Skeletal muscle tissue (tissue), 4 donors: ENCODE data around the gene DYSF. TPM values are rescaled to one million over a fixed set of nuclear protein-coding genes. Genes with fewer than 3 reads are reported as not detected.
"Not testable (repeated sequence)": the region's sequence is repeated elsewhere in the genome, so short reads cannot be mapped to it uniquely, and the experiment has no call there.

Source experiments
- H3K27ac ChIP-seq: one replicate; pipeline ENCODE4 v1.7.0; 2013; ENCODE audit warnings: mild to moderate bottlenecking, low read depth, low read length, inconsistent platforms
- H3K27me3 ChIP-seq, 3 donors: one replicate each; pipeline ENCODE4 v1.7.0; 2013; ENCODE audit warnings: low read length in 3 of 3; ENCODE audit not compliant: control insufficient read depth in 3 of 3, insufficient read depth in 3 of 3
- H3K36me3 ChIP-seq, 3 donors: one replicate each; pipeline ENCODE4 v1.7.0; 2013; ENCODE audit warnings: low read length in 3 of 3; ENCODE audit not compliant: control insufficient read depth in 3 of 3, insufficient read depth in 3 of 3
- H3K4me1 ChIP-seq, 3 donors: one replicate each; pipeline ENCODE4 v1.7.0; 2013; ENCODE audit warnings: low read length in 3 of 3, mild to moderate bottlenecking in 3 of 3; ENCODE audit not compliant: control insufficient read depth in 3 of 3, insufficient read depth in 3 of 3
- H3K4me3 ChIP-seq, 3 donors: one replicate each; pipeline ENCODE4 v1.7.0; 2013; ENCODE audit warnings: low read length in 3 of 3
- H3K9ac ChIP-seq, 3 donors: one replicate each; pipeline ENCODE4 v1.7.0; 2013; ENCODE audit warnings: low read length in 3 of 3, mild to moderate bottlenecking in 3 of 3, moderate library complexity in 2 of 3, low read depth in 1 of 3
- H3K9me3 ChIP-seq, 3 donors: one replicate each; pipeline ENCODE4 v1.7.0; 2013; ENCODE audit warnings: low read length in 3 of 3; ENCODE audit not compliant: control insufficient read depth in 3 of 3
- total RNA-seq: library from RNA; depleted of rRNA; stranded (reverse); fragments of >200 nt; gene quantifications from one replicate; pipeline ENCODE4 v1.2.3, GENCODE V29; 2014
- donor health status: Osteomylitis.

Gene DYSF
- total RNA-seq: 88.7 TPM

DNA sequence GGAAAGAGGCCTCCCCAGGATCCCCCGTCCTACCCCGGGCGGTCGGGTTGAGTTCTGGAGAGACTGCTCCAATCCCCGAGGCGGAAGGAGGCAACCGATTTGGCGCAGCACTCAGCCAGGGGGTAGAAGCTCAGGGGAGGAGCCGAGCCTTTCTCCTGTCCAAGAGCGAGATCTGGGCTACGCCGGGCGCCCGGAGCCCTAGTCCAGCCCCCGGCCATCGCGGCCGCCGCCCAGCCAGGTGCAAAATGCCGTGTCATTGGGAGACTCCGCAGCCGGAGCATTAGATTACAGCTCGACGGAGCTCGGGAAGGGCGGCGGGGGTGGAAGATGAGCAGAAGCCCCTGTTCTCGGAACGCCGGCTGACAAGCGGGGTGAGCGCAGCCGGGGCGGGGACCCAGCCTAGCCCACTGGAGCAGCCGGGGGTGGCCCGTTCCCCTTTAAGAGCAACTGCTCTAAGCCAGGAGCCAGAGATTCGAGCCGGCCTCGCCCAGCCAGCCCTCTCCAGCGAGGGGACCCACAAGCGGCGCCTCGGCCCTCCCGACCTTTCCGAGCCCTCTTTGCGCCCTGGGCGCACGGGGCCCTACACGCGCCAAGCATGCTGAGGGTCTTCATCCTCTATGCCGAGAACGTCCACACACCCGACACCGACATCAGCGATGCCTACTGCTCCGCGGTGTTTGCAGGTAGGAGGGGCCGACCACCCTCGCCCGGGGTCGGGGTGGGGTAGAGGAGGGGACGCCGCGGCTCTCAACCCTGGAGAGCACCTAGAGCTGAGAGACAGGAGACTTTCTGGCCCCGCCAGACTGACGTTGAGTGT lies at the start of gene DYSF:
DYSF (plus strand) TSS at position 158 of the 817 bp plus-strand sequence.
- Histone ChIP-seq H3K9ac (peak within 1 kb of the TSS; percentile 73 to 93 (median 91)), H3K4me1 (peaks cover 66 to 82% (median 69%) of the 10 kb centered on the region in 3 donors)

DNA sequence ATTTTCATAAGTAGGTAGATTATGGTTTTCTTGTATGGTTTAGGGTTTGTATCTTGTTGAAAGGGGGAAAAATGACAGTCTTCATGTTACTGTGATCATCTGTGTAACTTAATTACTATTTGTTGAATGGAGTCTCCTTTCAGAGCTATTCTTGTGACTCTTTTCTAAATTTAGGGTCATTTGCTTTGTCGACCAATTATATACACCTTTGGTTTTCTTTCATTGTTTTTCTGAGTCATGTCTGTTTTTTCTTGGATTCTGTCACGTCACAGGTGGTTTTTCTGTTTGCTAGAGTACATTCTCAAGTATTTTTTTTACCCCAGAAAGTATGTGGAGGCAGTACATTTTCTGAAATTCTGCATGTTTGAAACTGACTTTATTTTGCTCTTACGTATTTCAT lies 43.8 kb upstream of the DYSF start:
- H3K27me3 ChIP-seq: no peaks in the 10 kb centered on the region
- no peak overlapping the region for H3K27ac ChIP-seq
- no peak overlapping the region for H3K9ac ChIP-seq
- no peak overlapping the region for H3K4me3 ChIP-seq
- H3K36me3 ChIP-seq: peaks cover 14 to 40% (median 34%) of the 10 kb centered on the region in 3 donors
- no peaks in the 10 kb centered on the region for H3K4me1 ChIP-seq
- no peaks in the 10 kb centered on the region for H3K9me3 ChIP-seq

More for the DNA sequence above, at the start of gene DYSF:
- Histone ChIP-seq H3K27me3 (no peaks in the 10 kb centered on the region), H3K36me3 (peaks cover 2 to 8% (median 2%) of the 10 kb centered on the region in 3 donors), H3K27ac (peak within 1 kb of the TSS; percentile 94), H3K9me3 (no peaks in the 10 kb centered on the region), H3K4me3 (peak within 1 kb of the TSS; percentile 67 to 91 (median 77))

DNA sequence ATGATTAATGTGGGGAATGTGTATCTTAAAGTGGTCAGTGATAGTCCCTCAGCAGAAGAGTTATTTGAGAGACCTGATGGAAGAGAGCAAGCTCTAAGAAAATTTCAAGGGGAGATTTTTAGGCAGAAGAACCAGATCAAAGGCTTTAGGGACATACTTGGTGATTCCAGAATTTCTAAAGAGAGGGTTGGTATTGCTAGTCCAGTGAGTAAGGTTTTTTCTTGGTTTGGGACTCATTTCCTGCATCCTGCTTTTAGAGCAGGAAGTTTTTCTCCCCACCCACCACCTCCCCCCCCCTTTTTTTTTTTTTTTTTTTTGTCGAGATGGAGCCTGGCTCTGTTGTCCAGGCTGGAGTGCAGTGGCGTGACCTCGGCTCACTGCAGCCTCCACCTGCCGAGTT lies 42.7 kb upstream of the DYSF start:
- no peaks in the 10 kb centered on the region for H3K27me3 ChIP-seq
- H3K4me3 ChIP-seq: no peak overlapping the region
- H3K9me3 ChIP-seq: no peaks in the 10 kb centered on the region
- no peak overlapping the region for H3K9ac ChIP-seq
- H3K4me1 ChIP-seq: no peaks in the 10 kb centered on the region
- H3K27ac ChIP-seq: no peak overlapping the region
- peaks cover 9 to 32% (median 29%) of the 10 kb centered on the region in 3 donors for H3K36me3 ChIP-seq

DNA sequence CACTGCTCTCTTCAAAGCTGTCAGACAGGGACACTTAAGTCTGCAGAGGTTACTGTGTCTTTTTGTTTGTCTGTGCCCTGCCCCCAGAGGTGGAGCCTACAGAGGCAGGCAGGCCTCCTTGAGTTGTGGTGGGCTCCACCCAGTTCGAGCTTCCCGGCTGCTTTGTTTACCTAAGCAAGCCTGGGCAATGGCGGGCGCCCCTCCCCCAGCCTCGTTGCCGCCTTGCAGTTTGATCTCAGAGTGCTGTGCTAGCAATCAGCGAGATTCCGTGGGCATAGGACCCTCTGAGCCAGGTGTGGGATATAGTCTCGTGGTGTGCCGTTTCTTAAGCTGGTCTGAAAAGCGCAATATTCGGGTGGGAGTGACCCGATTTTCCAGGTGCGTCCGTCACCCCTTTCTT lies 36.5 kb upstream of the DYSF start:
- not testable (repeated sequence) for H3K36me3 ChIP-seq, H3K9ac ChIP-seq, H3K27ac ChIP-seq, H3K4me1 ChIP-seq, H3K4me3 ChIP-seq, H3K9me3 ChIP-seq, H3K27me3 ChIP-seq

DNA sequence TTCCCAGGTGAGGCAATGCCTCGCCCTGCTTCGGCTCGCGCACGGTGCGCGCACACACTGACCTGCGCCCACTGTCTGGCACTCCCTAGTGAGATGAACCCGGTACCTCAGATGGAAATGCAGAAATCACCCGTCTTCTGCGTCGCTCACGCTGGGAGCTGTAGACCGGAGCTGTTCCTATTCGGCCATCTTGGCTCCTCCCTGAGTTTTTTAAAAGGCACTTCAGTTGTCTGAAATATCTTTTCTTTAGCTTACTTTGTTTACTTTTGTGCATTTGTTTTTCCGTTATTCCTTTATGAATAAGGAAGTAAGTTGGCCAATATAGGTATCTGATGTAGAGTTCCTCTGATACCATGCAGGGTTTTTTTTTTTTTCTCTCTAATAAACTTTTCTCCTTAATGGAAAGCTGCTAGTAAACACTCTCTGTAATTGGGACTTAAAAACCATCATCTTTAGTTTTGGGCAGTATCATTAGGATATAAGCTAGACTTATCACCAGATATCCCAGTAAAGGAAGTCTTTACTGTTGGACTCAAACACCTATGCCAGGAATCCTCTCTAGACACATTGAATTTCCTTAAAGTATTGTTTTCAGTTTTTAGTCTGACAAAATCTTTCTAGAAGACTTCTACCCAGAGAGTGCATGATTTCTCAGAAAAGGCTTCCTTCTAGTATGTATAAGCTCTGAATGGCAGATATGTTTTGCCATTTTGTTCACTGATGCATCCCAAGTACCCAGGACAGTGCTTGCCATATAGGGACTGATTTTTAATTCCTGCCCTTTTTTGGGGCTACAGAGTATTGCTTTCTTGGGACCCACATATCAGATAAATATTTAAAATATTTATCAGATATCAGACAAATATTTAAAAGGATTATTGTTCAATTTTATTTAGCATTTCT lies 35.8 kb upstream of the DYSF start:
- Histone ChIP-seq H3K27ac (no peak overlapping the region), H3K4me3 (no peak overlapping the region), H3K4me1 (no peaks in the 10 kb centered on the region), H3K9ac (no peak overlapping the region), H3K36me3 (no peaks in the 10 kb centered on the region), H3K27me3 (no peaks in the 10 kb centered on the region), H3K9me3 (no peaks in the 10 kb centered on the region)

DNA sequence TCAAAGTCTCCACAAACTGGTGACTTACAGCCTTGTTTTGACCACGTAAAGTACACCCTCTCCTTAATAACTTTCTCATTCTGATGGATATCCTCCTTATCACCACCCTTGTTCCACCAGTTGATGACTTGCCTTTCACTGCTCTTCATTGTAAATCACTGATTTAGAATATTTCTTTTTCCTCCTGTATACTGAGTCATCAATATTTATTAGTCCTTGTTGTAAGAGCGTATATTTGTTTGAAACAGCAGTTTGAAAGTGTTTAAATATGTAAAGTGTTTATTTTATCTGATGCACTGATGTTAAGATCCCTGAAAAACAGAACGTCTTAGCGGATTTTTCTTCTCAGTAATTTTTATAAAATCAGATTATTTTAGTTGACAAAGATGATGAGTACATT lies 34.2 kb upstream of the DYSF start:
- Histone ChIP-seq H3K9me3 (no peaks in the 10 kb centered on the region), H3K4me1 (no peaks in the 10 kb centered on the region), H3K27ac (no peak overlapping the region), H3K36me3 (peaks cover 2 to 14% (median 5%) of the 10 kb centered on the region in 3 donors), H3K9ac (no peak overlapping the region), H3K4me3 (no peak overlapping the region), H3K27me3 (no peaks in the 10 kb centered on the region)

DNA sequence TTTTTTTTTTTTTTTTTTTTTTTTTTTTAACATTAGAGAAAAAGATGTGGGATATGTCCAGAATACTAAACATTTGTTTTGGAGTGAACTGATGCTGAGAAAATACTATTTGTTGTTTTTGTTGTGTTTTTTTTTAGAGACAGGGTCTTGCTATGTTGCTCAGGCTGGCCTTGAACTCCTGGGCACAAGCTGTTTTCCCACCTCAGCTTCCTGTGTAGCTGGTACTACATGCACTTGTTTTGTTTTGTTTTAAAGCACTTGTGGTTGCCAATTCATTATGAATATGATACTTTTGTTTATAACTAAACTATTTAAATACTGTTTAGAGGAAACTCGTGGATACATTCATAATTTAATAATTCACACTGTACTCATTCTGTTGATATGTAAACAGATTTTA lies 33.4 kb upstream of the DYSF start:
- Histone ChIP-seq H3K9me3 (no peaks in the 10 kb centered on the region), H3K9ac (no peak overlapping the region), H3K36me3 (peaks cover 2 to 14% (median 8%) of the 10 kb centered on the region in 3 donors), H3K27ac (no peak overlapping the region), H3K4me1 (no peaks in the 10 kb centered on the region), H3K4me3 (no peak overlapping the region), H3K27me3 (no peaks in the 10 kb centered on the region)

DNA sequence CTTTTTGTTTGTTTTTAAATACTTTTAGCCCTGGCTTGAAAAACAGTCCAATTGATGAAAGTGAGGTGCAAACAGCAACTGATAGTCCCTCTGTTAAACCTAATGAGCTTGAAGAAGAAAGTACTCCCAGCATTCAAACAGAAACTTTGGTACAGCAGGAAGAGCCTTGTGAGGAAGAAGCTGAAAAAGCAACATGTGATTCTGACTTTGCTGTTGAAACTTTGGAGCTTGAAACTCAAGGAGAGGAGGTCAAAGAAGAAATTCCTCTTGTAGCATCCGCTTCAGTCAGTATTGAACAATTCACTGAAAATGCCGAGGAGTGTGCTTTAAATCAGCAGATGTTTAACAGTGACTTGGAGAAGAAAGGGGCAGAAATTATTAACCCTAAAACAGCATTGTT lies 30.6 kb upstream of the DYSF start:
- no peaks in the 10 kb centered on the region for H3K27me3 ChIP-seq
- H3K9ac ChIP-seq: no peak overlapping the region
- H3K9me3 ChIP-seq: no peaks in the 10 kb centered on the region
- H3K36me3 ChIP-seq: peaks cover 11 to 23% (median 17%) of the 10 kb centered on the region in 3 donors
- H3K4me1 ChIP-seq: no peaks in the 10 kb centered on the region
- H3K4me3 ChIP-seq: no peak overlapping the region
- H3K27ac ChIP-seq: no peak overlapping the region

DNA sequence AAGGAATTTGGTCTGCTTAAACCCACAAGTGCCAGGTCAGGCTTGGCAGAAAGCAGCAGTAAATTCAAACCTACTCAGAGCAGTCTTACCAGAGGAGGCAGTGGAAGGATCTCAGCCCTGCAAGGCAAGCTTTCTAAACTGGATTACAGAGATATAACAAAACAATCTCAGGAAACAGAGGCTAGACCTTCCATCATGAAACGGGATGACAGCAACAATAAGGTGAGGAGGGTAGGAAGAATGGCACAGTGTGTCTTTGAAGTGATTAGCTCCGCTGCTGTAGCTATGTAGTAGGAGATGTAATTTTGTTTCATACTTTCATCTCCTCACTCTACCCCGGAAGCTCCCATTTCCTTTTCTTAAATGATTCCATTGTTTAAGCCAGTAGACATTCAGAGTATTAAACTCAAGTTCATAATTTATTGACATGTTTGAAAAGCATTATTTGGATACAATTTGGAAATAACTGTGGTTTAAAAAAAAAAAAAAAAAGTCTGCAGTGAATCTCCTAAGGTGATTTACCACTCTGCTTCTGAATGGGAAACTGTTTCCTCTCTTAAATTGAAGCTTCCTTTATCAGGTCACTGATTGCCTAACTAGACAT lies 29.4 kb upstream of the DYSF start:
- Histone ChIP-seq H3K27me3 (no peaks in the 10 kb centered on the region), H3K4me3 (no peak overlapping the region), H3K36me3 (peaks cover 13 to 27% (median 23%) of the 10 kb centered on the region in 3 donors), H3K9ac (no peak overlapping the region), H3K4me1 (no peaks in the 10 kb centered on the region), H3K27ac (no peak overlapping the region), H3K9me3 (no peaks in the 10 kb centered on the region)
